Thoracic aorta (tissue), 2 donors: ENCODE measurements around the gene MAP4. TPM values are rescaled to one million over a fixed set of nuclear protein-coding genes. Genes with fewer than 3 reads are reported as not detected.

Source experiments
- ATAC-seq: fragments of 150-250 bp; one replicate; pipeline ENCODE4 v1.8.0; 2017; ENCODE audit warnings: low read depth; ENCODE audit not compliant: insufficient number of reproducible peaks, low FRiP score
- DNase-seq: peaks from one replicate; pipeline ENCODE4 v3.0.0-alpha.2; 2020; ENCODE audit warnings: low spot score
- H3K27ac ChIP-seq, 2 donors: fragments of 200-600 bp; sonication (generic); 1 replicate in 1 of 2; 2 replicates in 1 of 2; pipeline ENCODE4 v1.5.1; 2016; ENCODE audit warnings: mild to moderate bottlenecking in 2 of 2, moderate library complexity in 2 of 2
- H3K27me3 ChIP-seq: fragments of 200-600 bp; sonication (generic); replicated peaks from 2 replicates; pipeline ENCODE4 v1.6.0; 2016; ENCODE audit warnings: mild to moderate bottlenecking; ENCODE audit not compliant: insufficient read depth
- H3K36me3 ChIP-seq: fragments of 200-600 bp; sonication (generic); one replicate; pipeline ENCODE4 v1.5.1; 2016
- H3K4me1 ChIP-seq, 2 donors: fragments of 200-600 bp; sonication (generic); 1 replicate in 1 of 2; 2 replicates in 1 of 2; pipeline versions ENCODE4 v1.5.1 to v1.6.0; 2016; ENCODE audit warnings: low read depth in 2 of 2, mild to moderate bottlenecking in 1 of 2; ENCODE audit not compliant: control insufficient read depth in 1 of 2
- H3K4me3 ChIP-seq: fragments of 200-600 bp; sonication (generic); 2 replicates; pipeline ENCODE4 v1.5.1; 2016; ENCODE audit warnings: mild to moderate bottlenecking
- H3K9me3 ChIP-seq: fragments of 200-600 bp; sonication (generic); 2 replicates; pipeline ENCODE4 v1.5.1; 2016
- CTCF ChIP-seq: fragments of 200-600 bp; sonication (generic); IDR thresholded peaks from one replicate; pipeline ENCODE4 v1.5.1; 2019; ENCODE audit warnings: antibody characterized with exemption
- total RNA-seq, 2 donors: library from RNA; depleted of rRNA; stranded (reverse); fragments of >200 nt; gene quantifications; one replicate each; pipeline versions ENCODE4 v1.1.0 to v1.2.3, GENCODE V29; 2016

MAP4 gene
- total RNA-seq, 2 donors from 2014 or later = 252 to 264 TPM

GRCh38 chr3:47994180-47994579 is 22.0 kb downstream of the MAP4 start:
- H3K27ac ChIP-seq = no peak overlapping the region
- no peak for ATAC-seq
- H3K4me3 ChIP-seq = no peak overlapping the region
- H3K4me1 ChIP-seq = peaks cover 20 to 53% of the 10 kb centered on the region in 2 donors
- TF ChIP-seq CTCF = no peak
- no peaks in the 10 kb centered on the region for H3K9me3 ChIP-seq
- no peaks in the 10 kb centered on the region for H3K27me3 ChIP-seq
- H3K36me3 ChIP-seq = no peaks in the 10 kb centered on the region
- DNase-seq = no peak

GRCh38 chr3:47991341-47991740 is 24.9 kb downstream of the MAP4 start:
- TF ChIP-seq CTCF = no peak
- no peaks in the 10 kb centered on the region for H3K27me3 ChIP-seq
- no peak for ATAC-seq

GRCh38 chr3:47989981-47990440 is 26.2 kb downstream of the MAP4 start:
- H3K27me3 ChIP-seq = no peaks in the 10 kb centered on the region
- peak; percentile 58 for DNase-seq
- H3K4me3 ChIP-seq = no peak overlapping the region
- H3K9me3 ChIP-seq = no peaks in the 10 kb centered on the region
- TF ChIP-seq CTCF = peak; percentile 91
- peak overlapping the region in 1 of 2 donors; percentile 44 for H3K27ac ChIP-seq
- peaks cover 15 to 35% of the 10 kb centered on the region in 2 donors for H3K4me1 ChIP-seq
- peak; percentile 96 for ATAC-seq
- no peaks in the 10 kb centered on the region for H3K36me3 ChIP-seq

More at GRCh38 chr3:47991341-47991740, 24.9 kb downstream of the MAP4 start:
- H3K4me1 ChIP-seq = peaks cover 6 to 37% of the 10 kb centered on the region in 2 donors
- no peaks in the 10 kb centered on the region for H3K9me3 ChIP-seq
- no peak overlapping the region for H3K4me3 ChIP-seq
- H3K27ac ChIP-seq = no peak overlapping the region
- no peak for DNase-seq
- no peaks in the 10 kb centered on the region for H3K36me3 ChIP-seq

- no peak for DNase-seq
- Histone ChIP-seq H3K36me3 (no peaks in the 10 kb centered on the region), H3K4me3 (no peak overlapping the region), H3K27ac (peak overlapping the region; percentile 3 to 57), H3K9me3 (no peaks in the 10 kb centered on the region), H3K27me3 (no peaks in the 10 kb centered on the region), H3K4me1 (peaks cover 35 to 70% of the 10 kb centered on the region in 2 donors)
- ATAC-seq = no peak
- TF ChIP-seq CTCF = no peak
Measured at GRCh38 chr3:47985381-47985780, 30.8 kb downstream of the MAP4 start.

GRCh38 chr3:47984075-47984728 is 32.0 kb downstream of the MAP4 start:
- peak; percentile 49 for ATAC-seq
- H3K36me3 ChIP-seq = no peaks in the 10 kb centered on the region
- H3K27me3 ChIP-seq = no peaks in the 10 kb centered on the region
- H3K9me3 ChIP-seq = no peaks in the 10 kb centered on the region
- no peak for TF ChIP-seq CTCF
- peaks cover 32 to 60% of the 10 kb centered on the region in 2 donors for H3K4me1 ChIP-seq
- peak overlapping the region in 1 of 2 donors; percentile 57 for H3K27ac ChIP-seq
- no peak overlapping the region for H3K4me3 ChIP-seq
- DNase-seq = peak; percentile 31
